Endothelial cell of umbilical vein (primary cell): ENCODE data around the gene CEP57. TPM values are rescaled to one million over a fixed set of nuclear protein-coding genes. Genes with fewer than 3 reads are reported as not detected.

Experiments
- BruUV-seq: library from RNA; stranded (reverse); fragments of 400-500 nt; replicated peaks from 2 replicates; lab custom pipeline; 2021; lab: Mats Ljungman, UMichigan
- CTCF ChIA-PET: fragments of 300-600, 350-600 bp; sonication (Branson Sonifier 250); formaldehyde crosslinking; loops from one replicate; lab custom pipeline; 2021; ENCODE audit warnings: antibody characterized with exemption, inconsistent platforms; lab: Charles Lee
- POLR2A ChIA-PET: fragments of 300-600, 350-600 bp; sonication (Branson Sonifier 250); formaldehyde crosslinking; loops from one replicate; lab custom pipeline; 2021; ENCODE audit warnings: antibody characterized with exemption, inconsistent platforms; lab: Charles Lee
- DNase-seq: peaks from one replicate; pipeline ENCODE4 v3.0.0-alpha.2; 2011; ENCODE audit warnings: low read depth, low spot score
- FAIRE-seq: peaks from 2 replicates; lab custom pipeline; 2011; peaks lifted over from hg19 to GRCh38; lab: Jason Lieb, UNC
- H2AFZ ChIP-seq: 2 replicates; pipeline ENCODE4 v1.6.0; 2012; ENCODE audit warnings: low read depth, low read length, control low read depth, inconsistent platforms
- H3K27ac ChIP-seq: 2 replicates; pipeline ENCODE4 v1.5.1; 2011; ENCODE audit warnings: low read depth, mild to moderate bottlenecking, control low read depth, low read length, moderate library complexity; ENCODE audit not compliant: insufficient read depth
- H3K27me3 ChIP-seq, 2 experiments: 2 replicates each; pipeline versions ENCODE4 v1.6.0 to v1.6.1; 2011; ENCODE audit warnings: low read length in 2 of 2, mixed read lengths in 1 of 2; ENCODE audit not compliant: control insufficient read depth in 2 of 2, insufficient read depth in 2 of 2
- H3K36me3 ChIP-seq, 2 experiments: 2 replicates in 1 of 2; 3 replicates in 1 of 2; pipeline ENCODE4 v1.5.1; 2011; ENCODE audit warnings: low read length in 2 of 2, mild to moderate bottlenecking in 1 of 2, moderate library complexity in 1 of 2; ENCODE audit not compliant: control insufficient read depth in 2 of 2, insufficient read depth in 2 of 2; ENCODE audit errors: extremely low read depth in 1 of 2
- H3K4me1 ChIP-seq: 3 replicates; pipeline ENCODE4 v1.5.1; 2011; ENCODE audit warnings: mild to moderate bottlenecking, low read length; ENCODE audit not compliant: control insufficient read depth, insufficient read depth; ENCODE audit errors: extremely low read depth
- H3K4me2 ChIP-seq: 2 replicates; pipeline ENCODE4 v1.6.1; 2011; ENCODE audit warnings: low read length, control low read depth, mixed read lengths; ENCODE audit not compliant: insufficient read depth
- H3K4me3 ChIP-seq, 3 experiments: fragments of 200-600 bp in 1 of 3; sonication (generic), shearing (Covaris generic) in 1 of 3; replicated peaks in 1 of 3; 2 replicates each; pipeline ENCODE4 v1.5.1; 2011 to 2016; ENCODE audit warnings: control low read depth in 3 of 3, low read length in 3 of 3, mild to moderate bottlenecking in 2 of 3, inconsistent platforms in 1 of 3, low read depth in 1 of 3, moderate library complexity in 1 of 3; ENCODE audit not compliant: insufficient read depth in 1 of 3
- H3K79me2 ChIP-seq: 2 replicates; pipeline ENCODE4 v1.6.0; 2012; ENCODE audit warnings: low read length, inconsistent platforms; ENCODE audit not compliant: control insufficient read depth, insufficient read depth
- H3K9ac ChIP-seq: replicated peaks from 2 replicates; pipeline ENCODE3; 2011; ENCODE audit warnings: low read length, control low read depth; ENCODE audit not compliant: insufficient read depth; ENCODE audit errors: extremely low read depth
- H3K9me1 ChIP-seq: replicated peaks from 3 replicates; pipeline ENCODE4 v1.6.0; 2011; ENCODE audit warnings: mild to moderate bottlenecking, low read length; ENCODE audit not compliant: control insufficient read depth, insufficient read depth; ENCODE audit errors: extremely low read depth
- H3K9me3 ChIP-seq: replicated peaks from 2 replicates; pipeline ENCODE4 v1.5.1; 2012; ENCODE audit warnings: low read length, inconsistent platforms; ENCODE audit not compliant: control insufficient read depth, insufficient read depth
- H4K20me1 ChIP-seq: replicated peaks from 2 replicates; pipeline ENCODE3; 2011; ENCODE audit warnings: mild to moderate bottlenecking, low read length; ENCODE audit not compliant: control insufficient read depth, insufficient read depth; ENCODE audit errors: extremely low read depth
- CTCF ChIP-seq, 2 donors: IDR thresholded peaks; 1 replicate in 1 of 2; 2 replicates in 1 of 2; pipeline ENCODE4 v1.5.1; 2011; ENCODE audit warnings: low read length in 2 of 2, mild to moderate bottlenecking in 2 of 2, moderate library complexity in 2 of 2, control low read depth in 1 of 2, inconsistent platforms in 1 of 2, low read depth in 1 of 2; ENCODE audit not compliant: insufficient read depth in 1 of 2; ENCODE audit errors: extremely low read depth in 1 of 2
- EZH2 ChIP-seq: IDR thresholded peaks from 2 replicates; pipeline ENCODE4 v1.6.1; 2012; ENCODE audit warnings: borderline replicate concordance, low read depth, mild to moderate bottlenecking, moderate library complexity, low read length, inconsistent platforms; ENCODE audit not compliant: severe bottlenecking
- FOS ChIP-seq: IDR thresholded peaks from 2 replicates; pipeline ENCODE4 v1.6.1; 2011; ENCODE audit warnings: mild to moderate bottlenecking, low read length, moderate library complexity, borderline replicate concordance; ENCODE audit not compliant: insufficient read depth
- GATA2 ChIP-seq: IDR thresholded peaks from 2 replicates; pipeline ENCODE4 v1.7.0; 2011; ENCODE audit warnings: low read depth, mild to moderate bottlenecking, moderate library complexity, mixed read lengths, low read length; ENCODE audit not compliant: insufficient read length, insufficient read depth
- JUN ChIP-seq: IDR thresholded peaks from 2 replicates; pipeline ENCODE4 v1.6.1; 2011; ENCODE audit warnings: borderline replicate concordance, low read depth; ENCODE audit not compliant: insufficient read length, insufficient read depth
- MAX ChIP-seq: IDR thresholded peaks from 2 replicates; pipeline ENCODE4 v1.6.1; 2011; ENCODE audit not compliant: insufficient read depth, insufficient read length
- MYC ChIP-seq: IDR thresholded peaks from one replicate; pipeline ENCODE4 v1.6.1; 2011; ENCODE audit warnings: mild to moderate bottlenecking, low read depth, low read length
- POLR2A ChIP-seq: IDR thresholded peaks from 2 replicates; pipeline ENCODE4 v1.6.1; 2012; ENCODE audit warnings: low read depth, mild to moderate bottlenecking, control low read depth, low read length
- POLR2AphosphoS5 ChIP-seq: IDR thresholded peaks from 2 replicates; pipeline ENCODE4 v1.6.1; 2012; ENCODE audit warnings: low read depth, mild to moderate bottlenecking, control low read depth, low read length, moderate library complexity; ENCODE audit not compliant: insufficient read depth
- dilution Hi-C: fragments of 300-500 bp; cut with MboI; formaldehyde crosslinking; loops from one replicate; pipeline ENCODE4 v1.15.0; 2019; ENCODE audit warnings: low sequenced_read_pairs; ENCODE audit not compliant: extremely low pct_ligation_motif_present
- intact Hi-C: fragments of 100-400 bp; cut with micrococcal nuclease; formaldehyde crosslinking; loops from one replicate; pipeline ENCODE4 v1.10.0; 2022
- polyA plus RNA-seq, 4 experiments: library from polyadenylated mRNA; depleted of rRNA in 3 of 4; stranded (reverse) in 3 of 4; unstranded in 1 of 4; fragments of >200 nt; gene quantifications; 2 replicates each; pipeline versions ENCODE4 v1.2.1 to v1.2.3, GENCODE V29; 2011 to 2012; ENCODE audit warnings: missing spikeins in 1 of 4
- total RNA-seq: library from RNA; stranded (reverse); gene quantifications from 2 replicates; pipeline ENCODE4 v1.2.3, GENCODE V29; 2021

CEP57 gene
- total and polyA plus RNA-seq, 2 donors (not counting 3 experiments of a cell fraction or from before 2014, with no cell fraction given) = 16.0 to 35.2 TPM

GRCh38 chr11:95793116-95793515 is 2.8 kb downstream of the CEP57 start:
- POLR2A ChIA-PET = no interaction called here
- no TSS peak for BruUV-seq
- CTCF ChIA-PET = interaction anchor here (7.1 kb wide), 1 partner anchor 601 kb away, joined by 40 read pairs; no protein-coding TSS in a partner anchor

More at GRCh38 chr11:95793116-95793515, 2.8 kb downstream of the CEP57 start:
- FAIRE-seq (no peak), DNase-seq (no peak)
- intact Hi-C loops = no loop called here
- Histone ChIP-seq H3K9me1 (no peaks in the 10 kb centered on the region), H3K27ac (no peak overlapping the region), H3K27me3 (no peaks in the 10 kb centered on the region), H2AFZ (no peak overlapping the region), H3K4me3 (no peak overlapping the region), H3K79me2 (peaks cover 58% of the 10 kb centered on the region), H3K9ac (no peak overlapping the region), H4K20me1 (no peaks in the 10 kb centered on the region), H3K4me2 (no peak overlapping the region), H3K4me1 (peaks cover 17% of the 10 kb centered on the region), H3K36me3 (no peaks in the 10 kb centered on the region), H3K9me3 (no peaks in the 10 kb centered on the region)
- dilution Hi-C loops = no loop called here
- TF ChIP-seq FOS (no peak), GATA2 (no peak), POLR2AphosphoS5 (no peak), EZH2 (no peak), JUN (no peak), CTCF (IDR thresholded peaks at IDR 0.05; ENCODE audit: extremely low read depth in 1 of 2, insufficient read depth in 1 of 2, low read depth in 1 of 2, low read length in 2 of 2) (no peak), MYC (no peak), MAX (no peak), POLR2A (no peak)
